ENCODE results near the gene MRAP2. TPM values are rescaled to one million over a fixed set of nuclear protein-coding genes. Genes with fewer than 3 reads are reported as not detected.

The MRAP2 gene
- total and polyA plus RNA-seq, 11 donors, result 0.12 to 0.28 (median 0.23) TPM; not detected in 6

- Histone ChIP-seq H3K27ac (no peak overlapping the region), H3K36me3 (peaks cover 0 to 26% (median 10%) of the 10 kb centered on the region in 9 donors), H3K4me3 (no peak overlapping the region), H3K9me3 (no peaks in the 10 kb centered on the region), H3K27me3 (no peaks in the 10 kb centered on the region), H3K4me1 (peaks cover 0 to 6% (median 0%) of the 10 kb centered on the region in 12 donors)
- intact Hi-C loops (cut with DNase I), result no loop called here
- no peak for ATAC-seq
- no peak for DNase-seq
- TF ChIP-seq CTCF (IDR thresholded peaks at IDR 0.05) (no peak), POLR2A (IDR thresholded peaks at IDR 0.05) (no peak)
These were observed 105.7 kb downstream of the MRAP2 start for GRCh38 chr6:84139311-84139710.

Other genes with a start within 250 kb of the MRAP2 start
- not detected for gene RIPPLY2, start 180.4 kb upstream of the MRAP2 start, total RNA-seq
- not detected for gene RIPPLY2, start 180.4 kb upstream of the MRAP2 start, polyA plus RNA-seq
- gene CYB5R4, start 174.1 kb upstream of the MRAP2 start, total RNA-seq, result 10 to 100 TPM in 7 of 9 donors, 1 to 10 TPM in 2; 4.6 to 29.0 (median 15.6) TPM
- gene CYB5R4, start 174.1 kb upstream of the MRAP2 start, polyA plus RNA-seq, result 10 to 100 TPM in 1 of 2 donors, 1 to 10 TPM in 1; 1.3 to 16.3 TPM
- gene CEP162, start 193.9 kb downstream of the MRAP2 start, total RNA-seq, result 1 to 10 TPM; 2.6 to 5.6 (median 4.7) TPM
- 1 to 10 TPM; 1.6 to 2.7 TPM for gene CEP162, start 193.9 kb downstream of the MRAP2 start, polyA plus RNA-seq